ENCODE data around the gene COL9A2. TPM values are rescaled to one million over a fixed set of nuclear protein-coding genes. Genes with fewer than 3 reads are reported as not detected.
"Not testable (repeated sequence)": the region's sequence is repeated elsewhere in the genome, so short reads cannot be mapped to it uniquely, and the experiment has no call there.

COL9A2 gene
- total RNA-seq, 2 experiments from 2014 or later = 2.5 to 3.0 TPM

GRCh38 chr1:40339420-40340323 lies 22.6 kb upstream of the COL9A2 start:
- Mint-ChIP-seq H3K36me3 (peaks cover 9% of the 10 kb centered on the region), H3K27me3 (no peaks in the 10 kb centered on the region), H3K9me3 (no peaks in the 10 kb centered on the region), H3K4me1 (peaks cover 39% of the 10 kb centered on the region), H3K4me3 (no peak overlapping the region), H3K27ac (no peak overlapping the region)
- DNase-seq = no peak

- Mint-ChIP-seq H3K27me3 (no peaks in the 10 kb centered on the region), H3K9me3 (no peaks in the 10 kb centered on the region), H3K4me1 (peaks cover 32% of the 10 kb centered on the region), H3K36me3 (peaks cover 9% of the 10 kb centered on the region), H3K27ac (no peak overlapping the region), H3K4me3 (no peak overlapping the region)
- peak; percentile 88 for DNase-seq
Observed at GRCh38 chr1:40338745-40339419, 21.8 kb upstream of the COL9A2 start.

GRCh38 chr1:40337443-40337842 lies 20.4 kb upstream of the COL9A2 start:
- H3K9me3 Mint-ChIP-seq = no peaks in the 10 kb centered on the region
- H3K27me3 Mint-ChIP-seq = no peaks in the 10 kb centered on the region
- H3K27ac Mint-ChIP-seq = no peak overlapping the region

GRCh38 chr1:40332695-40333094 lies 15.6 kb upstream of the COL9A2 start:
- peaks cover 4% of the 10 kb centered on the region for H3K9me3 Mint-ChIP-seq
- no peaks in the 10 kb centered on the region for H3K27me3 Mint-ChIP-seq
- H3K4me1 Mint-ChIP-seq = no peaks in the 10 kb centered on the region
- no peak overlapping the region for H3K4me3 Mint-ChIP-seq
- no peak overlapping the region for H3K27ac Mint-ChIP-seq
- H3K36me3 Mint-ChIP-seq = peaks cover 3% of the 10 kb centered on the region
- DNase-seq = no peak

More at GRCh38 chr1:40337443-40337842, 20.4 kb upstream of the COL9A2 start:
- no peak for DNase-seq
- H3K4me3 Mint-ChIP-seq = no peak overlapping the region
- H3K4me1 Mint-ChIP-seq = peaks cover 28% of the 10 kb centered on the region
- H3K36me3 Mint-ChIP-seq = peaks cover 9% of the 10 kb centered on the region

- H3K9me3 Mint-ChIP-seq, DNase-seq, H3K36me3 Mint-ChIP-seq, H3K4me3 Mint-ChIP-seq, H3K4me1 Mint-ChIP-seq, H3K27me3 Mint-ChIP-seq, H3K27ac Mint-ChIP-seq: not testable (repeated sequence)
Observed at GRCh38 chr1:40331403-40331802, 14.3 kb upstream of the COL9A2 start.

GRCh38 chr1:40318970-40319621 lies 2.0 kb upstream of the COL9A2 start:
- Mint-ChIP-seq H3K27ac (no peak overlapping the region), H3K36me3 (no peaks in the 10 kb centered on the region), H3K4me3 (no peak overlapping the region), H3K27me3 (peaks cover 12% of the 10 kb centered on the region), H3K9me3 (no peaks in the 10 kb centered on the region), H3K4me1 (peaks cover 25% of the 10 kb centered on the region)
- DNase-seq = no peak

- peaks cover 25% of the 10 kb centered on the region for H3K4me1 Mint-ChIP-seq
- no peak overlapping the region for H3K27ac Mint-ChIP-seq
- no peaks in the 10 kb centered on the region for H3K36me3 Mint-ChIP-seq
- H3K27me3 Mint-ChIP-seq = peaks cover 12% of the 10 kb centered on the region
- no peak overlapping the region for H3K4me3 Mint-ChIP-seq
- no peak for DNase-seq
- no peaks in the 10 kb centered on the region for H3K9me3 Mint-ChIP-seq
Observed at GRCh38 chr1:40318476-40318875, 1.4 kb upstream of the COL9A2 start.

- Mint-ChIP-seq H3K9me3 (no peaks in the 10 kb centered on the region), H3K27ac (no peak overlapping the region), H3K36me3 (no peaks in the 10 kb centered on the region), H3K4me3 (peak overlapping the region; percentile 57), H3K4me1 (peaks cover 30% of the 10 kb centered on the region), H3K27me3 (peaks cover 12% of the 10 kb centered on the region)
- no peak for DNase-seq
Observed at GRCh38 chr1:40317394-40318074, 448 bp upstream of the COL9A2 start.

GRCh38 chr1:40315795-40316594 lies 1.1 kb downstream of the COL9A2 start:
- Mint-ChIP-seq H3K9me3 (no peaks in the 10 kb centered on the region), H3K36me3 (no peaks in the 10 kb centered on the region), H3K4me1 (peaks cover 30% of the 10 kb centered on the region), H3K27ac (peak overlapping the region; percentile 36), H3K4me3 (peak overlapping the region; percentile 75), H3K27me3 (peaks cover 12% of the 10 kb centered on the region)
- DNase-seq = peak; percentile 36

GRCh38 chr1:40315239-40315794 lies 1.8 kb downstream of the COL9A2 start:
- H3K9me3 Mint-ChIP-seq = no peaks in the 10 kb centered on the region
- peaks cover 12% of the 10 kb centered on the region for H3K27me3 Mint-ChIP-seq
- H3K4me1 Mint-ChIP-seq = peaks cover 30% of the 10 kb centered on the region
- H3K4me3 Mint-ChIP-seq = peak overlapping the region; percentile 75
- no peaks in the 10 kb centered on the region for H3K36me3 Mint-ChIP-seq
- DNase-seq = peak; percentile 85
- H3K27ac Mint-ChIP-seq = no peak overlapping the region

- no peaks in the 10 kb centered on the region for H3K36me3 Mint-ChIP-seq
- H3K9me3 Mint-ChIP-seq = no peaks in the 10 kb centered on the region
- DNase-seq = no peak
Observed at GRCh38 chr1:40314721-40315238, 2.3 kb downstream of the COL9A2 start.

GRCh38 chr1:40313958-40314720 lies 2.9 kb downstream of the COL9A2 start:
- DNase-seq = no peak
- Mint-ChIP-seq H3K27me3 (peaks cover 12% of the 10 kb centered on the region), H3K27ac (peak overlapping the region; percentile 9), H3K9me3 (no peaks in the 10 kb centered on the region), H3K4me3 (no peak overlapping the region), H3K4me1 (peaks cover 29% of the 10 kb centered on the region), H3K36me3 (no peaks in the 10 kb centered on the region)

More at GRCh38 chr1:40314721-40315238, 2.3 kb downstream of the COL9A2 start:
- H3K27me3 Mint-ChIP-seq = peaks cover 12% of the 10 kb centered on the region
- peak overlapping the region; percentile 57 for H3K4me3 Mint-ChIP-seq
- H3K27ac Mint-ChIP-seq = peak overlapping the region; percentile 9
- H3K4me1 Mint-ChIP-seq = peaks cover 30% of the 10 kb centered on the region

- Mint-ChIP-seq H3K9me3 (no peaks in the 10 kb centered on the region), H3K27me3 (peaks cover 12% of the 10 kb centered on the region), H3K36me3 (no peaks in the 10 kb centered on the region), H3K4me3 (no peak overlapping the region), H3K4me1 (peaks cover 24% of the 10 kb centered on the region), H3K27ac (no peak overlapping the region)
- DNase-seq = no peak
Observed at GRCh38 chr1:40313329-40313957, 3.6 kb downstream of the COL9A2 start.

All from activated naive CD8-positive, alpha-beta T cell treated with anti-CD3 and anti-CD28 coated beads for 36 hours (primary cell).